ENCODE measurements around the gene RBM41.
"Not testable (repeated sequence)": the region's sequence is repeated elsewhere in the genome, so short reads cannot be mapped to it uniquely, and the experiment has no call there.

The RBM41 gene

GRCh38 chrX:107118322-107119147, at the start of gene RBM41:
TSS of gene RBM41 (minus strand) at chrX:107118822. CDS start at chrX:107118773, 49 bp downstream.
- DNase-seq = peak; percentile 88

- DNase-seq = peak; percentile 86
Observed at GRCh38 chrX:107168257-107168656, 49.6 kb upstream of the RBM41 start.

GRCh38 chrX:107167163-107167921, 48.7 kb upstream of the RBM41 start:
- no peak for DNase-seq

GRCh38 chrX:107157618-107158017, 39.0 kb upstream of the RBM41 start:
- not testable (repeated sequence) for DNase-seq

- DNase-seq = not testable (repeated sequence)
Observed at GRCh38 chrX:107155621-107156430, 37.2 kb upstream of the RBM41 start.

GRCh38 chrX:107154787-107155620, 36.4 kb upstream of the RBM41 start:
- DNase-seq = no peak

GRCh38 chrX:107153005-107153404, 34.4 kb upstream of the RBM41 start:
- DNase-seq = peak; percentile 73

- DNase-seq = no peak
Observed at GRCh38 chrX:107146670-107147069, 28.0 kb upstream of the RBM41 start.

- no peak for DNase-seq
Observed at GRCh38 chrX:107135965-107136307, 17.3 kb upstream of the RBM41 start.

GRCh38 chrX:107135049-107135964, 16.7 kb upstream of the RBM41 start:
- DNase-seq = peak; percentile 43

- DNase-seq = no peak
Observed at GRCh38 chrX:107123750-107124149, 5.1 kb upstream of the RBM41 start.

GRCh38 chrX:107119283-107119682, 661 bp upstream of the RBM41 start:
- no peak for DNase-seq

- peak; percentile 39 for DNase-seq
Observed at GRCh38 chrX:107117993-107118321, 665 bp downstream of the RBM41 start.

- no peak for DNase-seq
Observed at GRCh38 chrX:107107459-107107858, 11.2 kb downstream of the RBM41 start.

GRCh38 chrX:107102980-107103379, 15.6 kb downstream of the RBM41 start:
- DNase-seq = peak; percentile 30

- no peak for DNase-seq
Observed at GRCh38 chrX:107076158-107076557, 42.5 kb downstream of the RBM41 start.

GRCh38 chrX:107057731-107058130, 60.9 kb downstream of the RBM41 start:
- DNase-seq = not testable (repeated sequence)

- DNase-seq = no peak
Observed at GRCh38 chrX:107054978-107055377, 63.6 kb downstream of the RBM41 start.

GRCh38 chrX:107050195-107050709, 68.4 kb downstream of the RBM41 start:
- no peak for DNase-seq

GRCh38 chrX:107047622-107048021, 71.0 kb downstream of the RBM41 start:
- no peak for DNase-seq

GRCh38 chrX:107029752-107030151, 88.9 kb downstream of the RBM41 start:
- DNase-seq = no peak

Data from hematopoietic multipotent progenitor cell treated with erythropoietin and hydrocortisone succinate and interleukin-3 and kit ligand, for 6 days (in vitro differentiated cells).